ENCODE results near the gene IGSF3.

- TF ChIP-seq CTCF (IDR thresholded peaks at IDR 0.05) (no peak), AR (CRISPR knock-in tag; IDR thresholded peaks at IDR 0.05) (no peak), CREM (CRISPR knock-in tag; IDR thresholded peaks at IDR 0.05) (no peak), FOXJ3 (CRISPR knock-in tag; IDR thresholded peaks at IDR 0.05; ENCODE audit: borderline replicate concordance) (no peak), MXD4 (CRISPR knock-in tag; IDR thresholded peaks at IDR 0.05; ENCODE audit: borderline replicate concordance) (no peak)
Measured at GRCh38 chr1:116546354-116546977, 121.1 kb downstream of the IGSF3 start.

Measured in WTC11 (cell line).